Neuronal stem cell (in vitro differentiated cells): ENCODE measurements around the gene MDM2.

ENCODE experiments used
- DNase-seq: peaks from one replicate; pipeline ENCODE4 v3.0.0-alpha.2; 2013; ENCODE audit warnings: low spot score
- H2AFZ ChIP-seq: one replicate; pipeline ENCODE4 v1.6.1; 2013; ENCODE audit warnings: mild to moderate bottlenecking, low read length, inconsistent platforms
- H2AK5ac ChIP-seq: 2 replicates; pipeline ENCODE4 v1.6.1; 2013; ENCODE audit warnings: low read depth, mild to moderate bottlenecking, inconsistent platforms, low read length, moderate library complexity, mixed read lengths
- H2BK120ac ChIP-seq: 2 replicates; pipeline ENCODE4 v1.6.1; 2013; ENCODE audit warnings: low read depth, mild to moderate bottlenecking, inconsistent platforms, low read length, moderate library complexity, mixed read lengths
- H2BK12ac ChIP-seq: one replicate; pipeline ENCODE4 v1.6.1; 2013; ENCODE audit warnings: low read length, inconsistent platforms
- H2BK15ac ChIP-seq: 2 replicates; pipeline ENCODE4 v1.6.1; 2013; ENCODE audit warnings: mild to moderate bottlenecking, low read length, inconsistent platforms, mixed read lengths
- H2BK5ac ChIP-seq: one replicate; pipeline ENCODE4 v1.6.1; 2013; ENCODE audit warnings: inconsistent platforms, mild to moderate bottlenecking, low read length, moderate library complexity
- H3K14ac ChIP-seq: one replicate; pipeline ENCODE4 v1.6.1; 2013; ENCODE audit warnings: low read length, inconsistent platforms
- H3K18ac ChIP-seq: 2 replicates; pipeline ENCODE4 v1.6.1; 2013; ENCODE audit warnings: low read length, inconsistent platforms
- H3K23ac ChIP-seq: 2 replicates; pipeline ENCODE4 v1.6.1; 2013; ENCODE audit warnings: low read depth, mild to moderate bottlenecking, mixed read lengths, low read length, inconsistent platforms; ENCODE audit not compliant: poor library complexity
- H3K27ac ChIP-seq: replicated peaks from 3 replicates; pipeline ENCODE4 v1.5.1; 2013; ENCODE audit warnings: low read length, inconsistent platforms
- H3K27me3 ChIP-seq, 3 experiments: 2 replicates each; pipeline ENCODE4 v1.6.1; 2013; ENCODE audit warnings: low read length in 3 of 3, mild to moderate bottlenecking in 2 of 3, inconsistent platforms in 1 of 3, low read depth in 1 of 3, mixed read lengths in 1 of 3, moderate library complexity in 1 of 3; ENCODE audit not compliant: control insufficient read depth in 3 of 3, insufficient read depth in 3 of 3
- H3K36me3 ChIP-seq, 2 donors: replicated peaks in 1 of 2; 2 replicates each; pipeline ENCODE4 v1.6.1; 2013; ENCODE audit warnings: low read length in 2 of 2; ENCODE audit not compliant: control insufficient read depth in 2 of 2, insufficient read depth in 2 of 2
- H3K4ac ChIP-seq: 2 replicates; pipeline ENCODE4 v1.6.1; 2013; ENCODE audit warnings: inconsistent platforms, mild to moderate bottlenecking, low read length, moderate library complexity
- H3K4me1 ChIP-seq, 2 donors: 1 replicate in 1 of 2; 2 replicates in 1 of 2; pipeline ENCODE4 v1.6.1; 2013; ENCODE audit warnings: low read length in 2 of 2, low read depth in 1 of 2; ENCODE audit not compliant: control insufficient read depth in 2 of 2, insufficient read depth in 1 of 2
- H3K4me2 ChIP-seq: one replicate; pipeline ENCODE4 v1.6.1; 2013; ENCODE audit warnings: mild to moderate bottlenecking, low read length, inconsistent platforms; ENCODE audit not compliant: insufficient read depth, poor library complexity, severe bottlenecking
- H3K4me3 ChIP-seq, 2 donors: 2 replicates each; pipeline ENCODE4 v1.5.1; 2013; ENCODE audit warnings: low read length in 2 of 2, mild to moderate bottlenecking in 2 of 2, inconsistent platforms in 1 of 2, moderate library complexity in 1 of 2
- H3K79me1 ChIP-seq: one replicate; pipeline ENCODE4 v1.6.1; 2013; ENCODE audit warnings: low read depth, mild to moderate bottlenecking, inconsistent platforms, low read length, moderate library complexity
- H3K9ac ChIP-seq: one replicate; pipeline ENCODE4 v1.6.1; 2013; ENCODE audit warnings: mild to moderate bottlenecking, low read depth, low read length, inconsistent platforms; ENCODE audit not compliant: poor library complexity
- H3K9me3 ChIP-seq, 2 donors: replicated peaks in 1 of 2; 2 replicates each; pipeline versions ENCODE3 to v1.6.1; 2013; ENCODE audit warnings: low read length in 2 of 2, mild to moderate bottlenecking in 2 of 2, inconsistent platforms in 1 of 2, low read depth in 1 of 2, mixed read lengths in 1 of 2, moderate library complexity in 1 of 2; ENCODE audit not compliant: control insufficient read depth in 2 of 2, insufficient read depth in 1 of 2
- H4K8ac ChIP-seq: one replicate; pipeline ENCODE4 v1.6.1; 2013; ENCODE audit warnings: low read depth, mild to moderate bottlenecking, inconsistent platforms, low read length, moderate library complexity
- H4K91ac ChIP-seq: one replicate; pipeline ENCODE4 v1.6.1; 2013; ENCODE audit warnings: low read length, low read depth, mild to moderate bottlenecking, inconsistent platforms; ENCODE audit not compliant: poor library complexity
- WGBS, 2 donors: extraction: QIAGEN DNeasy Blood & Tissue Kit; methylation state at CpG; one replicate each; pipeline ENCODE4 v1.1.7; 2013; ENCODE audit warnings: missing lambda C conversion rate in 2 of 2, mixed read lengths in 1 of 2; ENCODE audit not compliant: insufficient read length in 2 of 2, insufficient replicate concordance in 1 of 2; ENCODE audit errors: extremely low coverage in 2 of 2; 5-methylcytosine and 5-hydroxymethylcytosine counted together

MDM2 gene

GRCh38 chr12:68870011-68870410, 62.0 kb downstream of the MDM2 start:
- H3K27me3 ChIP-seq = peaks cover 0 to 5% (median 0%) of the 10 kb centered on the region in 3 experiments
- WGBS, 2 donors = no CpG with 5 or more reads among the region's 5 CpGs
- H3K4ac ChIP-seq = no peak overlapping the region
- no peak overlapping the region for H3K27ac ChIP-seq
- no peaks in the 10 kb centered on the region for H3K9me3 ChIP-seq
- H3K4me1 ChIP-seq = no peaks in the 10 kb centered on the region
- H3K14ac ChIP-seq = no peak overlapping the region
- H3K9ac ChIP-seq = no peak overlapping the region
- H3K4me2 ChIP-seq = no peak overlapping the region
- no peak overlapping the region for H2BK5ac ChIP-seq
- no peak overlapping the region for H4K8ac ChIP-seq
- H2BK12ac ChIP-seq = no peak overlapping the region
- no peak overlapping the region for H3K23ac ChIP-seq
- no peak overlapping the region for H2BK15ac ChIP-seq
- no peak overlapping the region for H2BK120ac ChIP-seq
- no peak overlapping the region for H3K18ac ChIP-seq
- H2AFZ ChIP-seq = no peak overlapping the region
- H3K36me3 ChIP-seq = no peaks in the 10 kb centered on the region
- no peak overlapping the region for H2AK5ac ChIP-seq
- no peak overlapping the region for H3K4me3 ChIP-seq
- no peaks in the 10 kb centered on the region for H3K79me1 ChIP-seq
- no peak for DNase-seq
- no peak overlapping the region for H4K91ac ChIP-seq

DNA sequence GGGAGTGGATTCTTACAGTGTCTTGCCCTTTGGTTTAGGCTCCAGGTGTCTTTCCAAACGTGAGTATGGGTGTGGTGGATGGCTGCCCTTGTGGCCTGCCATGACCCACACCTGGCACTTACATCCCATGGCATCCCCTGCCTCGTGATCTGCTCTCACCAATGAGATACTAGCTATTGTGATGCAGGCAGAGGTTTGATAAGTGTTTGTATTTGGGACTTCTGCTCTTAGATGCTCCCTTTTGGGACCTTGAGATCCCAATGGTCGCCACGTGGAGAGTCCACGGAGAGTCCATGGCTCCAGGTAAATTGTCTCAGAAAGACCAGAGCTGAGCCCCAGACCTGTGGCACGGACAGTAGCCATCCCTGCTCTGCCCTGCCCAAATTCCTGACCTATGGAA, 62.5 kb downstream of the MDM2 start:
- no peak for DNase-seq
- Histone ChIP-seq H2AK5ac (no peak overlapping the region), H2BK12ac (no peak overlapping the region), H3K27me3 (peaks cover 0 to 5% (median 0%) of the 10 kb centered on the region in 3 experiments), H4K8ac (no peak overlapping the region), H3K4me1 (no peaks in the 10 kb centered on the region), H2BK5ac (no peak overlapping the region), H3K79me1 (no peaks in the 10 kb centered on the region), H3K9me3 (no peaks in the 10 kb centered on the region), H2AFZ (no peak overlapping the region), H3K18ac (no peak overlapping the region), H3K27ac (no peak overlapping the region), H2BK15ac (no peak overlapping the region), H2BK120ac (no peak overlapping the region), H3K9ac (no peak overlapping the region), H3K4me3 (no peak overlapping the region), H3K4ac (no peak overlapping the region), H4K91ac (no peak overlapping the region), H3K14ac (no peak overlapping the region), H3K23ac (no peak overlapping the region), H3K36me3 (no peaks in the 10 kb centered on the region), H3K4me2 (no peak overlapping the region)
- WGBS, 2 donors = no CpG with 5 or more reads among the region's 6 CpGs

- Histone ChIP-seq H3K79me1 (no peaks in the 10 kb centered on the region), H3K14ac (no peak overlapping the region), H3K23ac (no peak overlapping the region), H3K4me1 (peaks cover 0 to 1% of the 10 kb centered on the region in 2 donors), H3K27me3 (peaks cover 0 to 5% (median 0%) of the 10 kb centered on the region in 3 experiments), H2AFZ (no peak overlapping the region), H4K8ac (no peak overlapping the region), H3K4ac (no peak overlapping the region), H2BK120ac (no peak overlapping the region), H3K27ac (no peak overlapping the region), H3K4me3 (no peak overlapping the region), H3K18ac (no peak overlapping the region), H4K91ac (no peak overlapping the region), H2BK5ac (no peak overlapping the region), H2BK15ac (no peak overlapping the region), H3K4me2 (no peak overlapping the region), H2BK12ac (no peak overlapping the region), H3K9me3 (no peaks in the 10 kb centered on the region), H3K36me3 (no peaks in the 10 kb centered on the region), H2AK5ac (no peak overlapping the region), H3K9ac (peak overlapping the region; percentile 24)
- no CpG with 5 or more reads among the region's 8 CpGs for WGBS, 2 donors
- no peak for DNase-seq
These were observed 63.4 kb downstream of the MDM2 start for GRCh38 chr12:68871396-68871795.

- H2BK12ac ChIP-seq = no peak overlapping the region
- no peak overlapping the region for H3K23ac ChIP-seq
- no peak overlapping the region for H3K4ac ChIP-seq
- H3K79me1 ChIP-seq = no peaks in the 10 kb centered on the region
- peaks cover 0 to 6% of the 10 kb centered on the region in 2 donors for H3K4me1 ChIP-seq
- H3K9ac ChIP-seq = no peak overlapping the region
- no peak overlapping the region for H3K27ac ChIP-seq
- H3K4me2 ChIP-seq = no peak overlapping the region
- H3K9me3 ChIP-seq = no peaks in the 10 kb centered on the region
- no peak overlapping the region for H2BK5ac ChIP-seq
- no peak overlapping the region for H2BK120ac ChIP-seq
- no peak overlapping the region for H4K8ac ChIP-seq
- no peak overlapping the region for H3K4me3 ChIP-seq
- H3K14ac ChIP-seq = no peak overlapping the region
- H3K36me3 ChIP-seq = no peaks in the 10 kb centered on the region
- H3K18ac ChIP-seq = no peak overlapping the region
- H2AK5ac ChIP-seq = no peak overlapping the region
- no peak overlapping the region for H4K91ac ChIP-seq
- H2BK15ac ChIP-seq = no peak overlapping the region
- no CpG with 5 or more reads among the region's 6 CpGs for WGBS, 2 donors
- no peak for DNase-seq
- H2AFZ ChIP-seq = no peak overlapping the region
- H3K27me3 ChIP-seq = peaks cover 0 to 5% (median 0%) of the 10 kb centered on the region in 3 experiments
These were observed 63.9 kb downstream of the MDM2 start for GRCh38 chr12:68871921-68872320.
